Astrocyte (in vitro differentiated cells and primary cell): ENCODE measurements around the gene KRTAP12-2. TPM values are rescaled to one million over a fixed set of nuclear protein-coding genes. Genes with fewer than 3 reads are reported as not detected.

Experiments used
- DNase-seq: peaks from one replicate; pipeline ENCODE4 v3.0.0-alpha.2; 2010; ENCODE audit warnings: low read depth
- FAIRE-seq: peaks from 2 replicates; lab custom pipeline; 2011; peaks lifted over from hg19 to GRCh38; lab: Jason Lieb, UNC
- H2AFZ ChIP-seq: 2 replicates; pipeline ENCODE4 v1.6.0; 2012; ENCODE audit warnings: low read depth, low read length, inconsistent platforms
- H3K27ac ChIP-seq: 2 replicates; pipeline ENCODE4 v1.5.1; 2011; ENCODE audit warnings: low read depth, low read length, inconsistent platforms
- H3K27me3 ChIP-seq: 2 replicates; pipeline ENCODE4 v1.6.0; 2011; ENCODE audit warnings: low read length, inconsistent platforms; ENCODE audit not compliant: insufficient read depth
- H3K36me3 ChIP-seq: 2 replicates; pipeline ENCODE4 v1.5.1; 2011; ENCODE audit warnings: low read length, inconsistent platforms; ENCODE audit not compliant: insufficient read depth
- H3K4me1 ChIP-seq: 2 replicates; pipeline ENCODE4 v1.5.1; 2011; ENCODE audit warnings: low read length, inconsistent platforms; ENCODE audit not compliant: insufficient read depth
- H3K4me2 ChIP-seq: 2 replicates; pipeline ENCODE4 v1.6.0; 2012; ENCODE audit warnings: low read length, inconsistent platforms
- H3K4me3 ChIP-seq: 2 replicates; pipeline ENCODE4 v1.5.1; 2011; ENCODE audit warnings: low read depth, mild to moderate bottlenecking, low read length, inconsistent platforms; ENCODE audit not compliant: insufficient read depth
- H3K79me2 ChIP-seq: 2 replicates; pipeline ENCODE4 v1.6.0; 2012; ENCODE audit warnings: mild to moderate bottlenecking, low read length, inconsistent platforms; ENCODE audit not compliant: insufficient read depth
- H3K9ac ChIP-seq: 2 replicates; pipeline ENCODE4 v1.6.0; 2012; ENCODE audit warnings: mild to moderate bottlenecking, low read length, inconsistent platforms
- H3K9me3 ChIP-seq: 2 replicates; pipeline ENCODE4 v1.5.1; 2012; ENCODE audit warnings: low read depth, mild to moderate bottlenecking, low read length, inconsistent platforms; ENCODE audit not compliant: insufficient read depth
- H4K20me1 ChIP-seq: 2 replicates; pipeline ENCODE4 v1.6.0; 2012; ENCODE audit warnings: low read length, inconsistent platforms; ENCODE audit not compliant: insufficient read depth
- H3K27ac Mint-ChIP-seq: one replicate; pipeline ENCODE4 v1.8.0; 2021; ENCODE audit warnings: mild to moderate bottlenecking, mixed read lengths; ENCODE audit not compliant: unreplicated experiment
- H3K27me3 Mint-ChIP-seq: one replicate; pipeline ENCODE4 v1.8.0; 2021; ENCODE audit warnings: low read depth, mixed read lengths; ENCODE audit not compliant: unreplicated experiment
- H3K36me3 Mint-ChIP-seq: one replicate; pipeline ENCODE4 v1.8.0; 2021; ENCODE audit warnings: low read depth, mixed read lengths; ENCODE audit not compliant: unreplicated experiment
- H3K4me1 Mint-ChIP-seq: one replicate; pipeline ENCODE4 v1.8.0; 2021; ENCODE audit warnings: low read depth, mixed read lengths; ENCODE audit not compliant: unreplicated experiment
- H3K4me3 Mint-ChIP-seq: one replicate; pipeline ENCODE4 v1.8.0; 2021; ENCODE audit warnings: mild to moderate bottlenecking, moderate library complexity, mixed read lengths; ENCODE audit not compliant: unreplicated experiment
- H3K9me3 Mint-ChIP-seq: one replicate; pipeline ENCODE4 v1.8.0; 2021; ENCODE audit warnings: mild to moderate bottlenecking, mixed read lengths; ENCODE audit not compliant: unreplicated experiment
- EZH2 ChIP-seq: IDR thresholded peaks from 2 replicates; pipeline ENCODE4 v1.6.1; 2012; ENCODE audit warnings: mild to moderate bottlenecking, low read length, inconsistent platforms; ENCODE audit not compliant: insufficient read depth
- total RNA-seq: library from RNA; stranded (reverse); gene quantifications from 2 replicates; pipeline ENCODE4 v1.2.1, GENCODE V29; 2021
- TF ChIP-seq, protein P1 (sequence below): IDR thresholded peaks from 2 replicates; pipeline ENCODE4 v1.5.1; 2011; ENCODE audit warnings: low read depth, mild to moderate bottlenecking, inconsistent platforms, low read length, moderate library complexity; ENCODE audit not compliant: insufficient read depth

Gene KRTAP12-2
- total RNA-seq, 1 donor from 2014 or later = not detected

DNA sequence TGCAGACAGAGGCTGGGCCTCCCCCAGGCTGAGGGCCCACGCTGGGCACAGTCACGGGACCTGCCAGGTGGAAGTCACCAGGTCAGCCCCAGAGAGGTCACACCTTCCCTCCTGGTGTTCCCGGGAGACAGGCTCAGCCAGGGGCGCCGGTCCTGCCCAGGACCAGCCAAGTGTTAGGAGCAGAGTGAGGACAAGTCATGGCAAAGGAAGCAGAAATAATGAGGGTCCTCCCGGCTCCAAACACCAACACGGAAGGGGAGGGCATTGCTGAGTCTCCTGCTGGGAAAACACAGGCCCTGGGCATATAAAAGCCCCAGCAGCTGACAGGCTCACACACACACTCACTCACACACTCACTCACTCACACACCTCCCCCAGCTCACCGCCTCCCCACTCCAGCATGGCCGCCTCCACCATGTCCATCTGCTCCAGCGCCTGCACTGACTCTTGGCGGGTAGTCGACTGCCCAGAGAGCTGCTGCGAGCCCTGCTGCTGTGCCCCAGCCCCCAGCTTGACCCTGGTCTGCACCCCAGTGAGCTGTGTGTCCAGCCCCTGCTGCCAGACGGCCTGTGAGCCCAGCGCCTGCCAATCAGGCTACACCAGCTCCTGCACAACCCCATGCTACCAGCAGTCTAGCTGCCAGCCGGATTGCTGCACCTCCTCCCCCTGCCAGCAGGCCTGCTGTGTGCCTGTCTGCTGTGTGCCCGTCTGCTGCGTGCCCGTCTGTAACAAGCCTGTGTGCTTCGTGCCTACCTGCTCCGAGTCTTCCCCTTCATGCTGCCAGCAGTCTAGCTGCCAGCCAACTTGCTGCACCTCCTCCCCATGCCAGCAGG lies 29.5 kb downstream of the KRTAP12-2 start, which contains the start of gene KRTAP10-10:
KRTAP10-10 (plus strand) TSS at position 339 of the 833 bp plus-strand sequence; CDS start at position 401, 62 bp downstream.
- TF ChIP-seq, protein P1, sequence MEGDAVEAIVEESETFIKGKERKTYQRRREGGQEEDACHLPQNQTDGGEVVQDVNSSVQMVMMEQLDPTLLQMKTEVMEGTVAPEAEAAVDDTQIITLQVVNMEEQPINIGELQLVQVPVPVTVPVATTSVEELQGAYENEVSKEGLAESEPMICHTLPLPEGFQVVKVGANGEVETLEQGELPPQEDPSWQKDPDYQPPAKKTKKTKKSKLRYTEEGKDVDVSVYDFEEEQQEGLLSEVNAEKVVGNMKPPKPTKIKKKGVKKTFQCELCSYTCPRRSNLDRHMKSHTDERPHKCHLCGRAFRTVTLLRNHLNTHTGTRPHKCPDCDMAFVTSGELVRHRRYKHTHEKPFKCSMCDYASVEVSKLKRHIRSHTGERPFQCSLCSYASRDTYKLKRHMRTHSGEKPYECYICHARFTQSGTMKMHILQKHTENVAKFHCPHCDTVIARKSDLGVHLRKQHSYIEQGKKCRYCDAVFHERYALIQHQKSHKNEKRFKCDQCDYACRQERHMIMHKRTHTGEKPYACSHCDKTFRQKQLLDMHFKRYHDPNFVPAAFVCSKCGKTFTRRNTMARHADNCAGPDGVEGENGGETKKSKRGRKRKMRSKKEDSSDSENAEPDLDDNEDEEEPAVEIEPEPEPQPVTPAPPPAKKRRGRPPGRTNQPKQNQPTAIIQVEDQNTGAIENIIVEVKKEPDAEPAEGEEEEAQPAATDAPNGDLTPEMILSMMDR = no peak
- no peak for TF ChIP-seq EZH2
- peaks cover 2% of the 10 kb centered on the region for H3K9me3 ChIP-seq
- no peaks in the 10 kb centered on the region for H3K36me3 ChIP-seq
- no peaks in the 10 kb centered on the region for H3K79me2 ChIP-seq
- H3K4me3 Mint-ChIP-seq = no peak within 1 kb of the TSS
- no peak within 1 kb of the TSS for H3K27ac Mint-ChIP-seq
- H4K20me1 ChIP-seq = no peaks in the 10 kb centered on the region
- peaks cover 12% of the 10 kb centered on the region for H3K9me3 Mint-ChIP-seq
- no peaks in the 10 kb centered on the region for H3K27me3 ChIP-seq
- no peak for DNase-seq
- no peak within 1 kb of the TSS for H3K4me3 ChIP-seq
- no peaks in the 10 kb centered on the region for H3K4me1 ChIP-seq
- H3K27ac ChIP-seq = no peak within 1 kb of the TSS
- no peak for FAIRE-seq
- H3K4me1 Mint-ChIP-seq = no peaks in the 10 kb centered on the region
- H3K4me2 ChIP-seq = no peak within 1 kb of the TSS
- H3K36me3 Mint-ChIP-seq = no peaks in the 10 kb centered on the region
- no peak within 1 kb of the TSS for H2AFZ ChIP-seq
- peaks cover 29% of the 10 kb centered on the region for H3K27me3 Mint-ChIP-seq
- H3K9ac ChIP-seq = no peak within 1 kb of the TSS

DNA sequence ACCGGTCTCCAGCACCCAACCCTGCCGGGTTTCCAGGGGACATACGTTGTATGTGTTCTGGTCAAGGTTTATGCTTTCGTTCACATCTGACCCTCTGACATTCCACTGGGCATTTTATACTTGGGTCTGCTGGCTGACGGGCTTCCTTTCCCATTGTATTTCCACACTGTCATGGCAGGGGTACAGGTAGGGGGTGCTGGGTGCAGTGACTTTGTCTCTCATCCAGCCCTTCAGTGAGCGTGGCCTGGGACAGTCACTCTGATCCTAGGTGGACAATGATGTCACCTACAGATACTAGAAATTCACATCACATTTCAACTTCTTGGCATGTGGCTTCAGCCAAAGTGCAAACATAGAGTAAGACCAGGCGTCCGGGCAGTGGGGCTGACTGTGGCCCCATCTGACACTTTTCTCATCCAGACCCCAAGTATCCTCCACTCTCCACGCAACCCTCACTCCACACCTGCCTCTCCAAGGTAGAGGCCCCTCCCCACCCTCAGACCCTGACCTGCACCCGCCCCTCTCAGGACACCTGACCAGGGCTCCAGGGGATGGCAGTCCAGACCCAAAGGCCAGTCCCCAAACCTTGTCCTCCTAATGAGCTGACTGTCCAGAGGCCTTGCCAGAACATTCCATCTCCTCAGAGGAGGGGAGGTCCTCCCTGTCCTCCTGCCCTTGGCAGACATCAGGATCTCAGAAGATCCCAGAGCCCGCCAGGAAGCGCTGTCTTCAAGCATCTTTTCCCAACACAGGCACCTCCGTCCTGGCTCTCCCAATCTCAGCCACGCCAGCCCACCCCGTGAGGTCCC lies 30.3 kb downstream of the KRTAP12-2 start:
- Mint-ChIP-seq H3K27ac (no peak overlapping the region), H3K4me3 (no peak overlapping the region), H3K9me3 (peaks cover 20% of the 10 kb centered on the region), H3K4me1 (no peaks in the 10 kb centered on the region), H3K27me3 (peaks cover 27% of the 10 kb centered on the region), H3K36me3 (no peaks in the 10 kb centered on the region)
- no peak overlapping the region for H2AFZ ChIP-seq
- H3K79me2 ChIP-seq = no peaks in the 10 kb centered on the region
- no peak overlapping the region for H3K9ac ChIP-seq
- FAIRE-seq = no peak
- H3K4me3 ChIP-seq = no peak overlapping the region
- TF ChIP-seq, protein P1 = no peak
- no peak for TF ChIP-seq EZH2
- DNase-seq = no peak
- H3K9me3 ChIP-seq = peaks cover under 1% of the 10 kb centered on the region
- no peaks in the 10 kb centered on the region for H3K36me3 ChIP-seq
- no peaks in the 10 kb centered on the region for H3K27me3 ChIP-seq
- no peak overlapping the region for H3K4me2 ChIP-seq
- H3K4me1 ChIP-seq = no peaks in the 10 kb centered on the region
- no peak overlapping the region for H3K27ac ChIP-seq
- H4K20me1 ChIP-seq = no peaks in the 10 kb centered on the region
